ENCODE data around the gene ANAPC1.

DNA sequence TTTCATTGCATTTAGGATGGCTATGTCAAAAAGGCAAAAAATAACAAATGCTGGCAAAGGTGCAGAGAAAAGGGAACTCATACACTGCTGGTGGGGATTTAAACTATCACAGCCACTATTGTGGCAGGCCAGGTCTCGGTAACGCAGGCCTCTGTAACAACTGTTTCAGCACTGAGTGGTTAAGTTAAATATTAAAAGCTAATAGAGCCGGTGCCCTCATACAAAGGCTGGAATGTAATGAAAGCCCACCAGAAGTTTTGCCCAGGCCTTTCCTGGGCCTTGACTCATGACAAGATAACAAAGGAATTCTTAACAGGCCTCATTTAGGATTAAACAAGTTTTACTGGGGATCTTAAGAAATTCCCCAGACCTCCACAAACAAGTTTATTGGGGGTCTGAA is 25.1 kb upstream of the ANAPC1 start:
- TF ChIP-seq, protein P1, sequence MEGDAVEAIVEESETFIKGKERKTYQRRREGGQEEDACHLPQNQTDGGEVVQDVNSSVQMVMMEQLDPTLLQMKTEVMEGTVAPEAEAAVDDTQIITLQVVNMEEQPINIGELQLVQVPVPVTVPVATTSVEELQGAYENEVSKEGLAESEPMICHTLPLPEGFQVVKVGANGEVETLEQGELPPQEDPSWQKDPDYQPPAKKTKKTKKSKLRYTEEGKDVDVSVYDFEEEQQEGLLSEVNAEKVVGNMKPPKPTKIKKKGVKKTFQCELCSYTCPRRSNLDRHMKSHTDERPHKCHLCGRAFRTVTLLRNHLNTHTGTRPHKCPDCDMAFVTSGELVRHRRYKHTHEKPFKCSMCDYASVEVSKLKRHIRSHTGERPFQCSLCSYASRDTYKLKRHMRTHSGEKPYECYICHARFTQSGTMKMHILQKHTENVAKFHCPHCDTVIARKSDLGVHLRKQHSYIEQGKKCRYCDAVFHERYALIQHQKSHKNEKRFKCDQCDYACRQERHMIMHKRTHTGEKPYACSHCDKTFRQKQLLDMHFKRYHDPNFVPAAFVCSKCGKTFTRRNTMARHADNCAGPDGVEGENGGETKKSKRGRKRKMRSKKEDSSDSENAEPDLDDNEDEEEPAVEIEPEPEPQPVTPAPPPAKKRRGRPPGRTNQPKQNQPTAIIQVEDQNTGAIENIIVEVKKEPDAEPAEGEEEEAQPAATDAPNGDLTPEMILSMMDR (IDR thresholded peaks at IDR 0.05), result no peak
- TF ChIP-seq EP300 (IDR thresholded peaks at IDR 0.05), result no peak

Data from stomach (tissue), 4 donors.